Caco-2 (cell line): ENCODE results near the gene FAM124A. TPM values are rescaled to one million over a fixed set of nuclear protein-coding genes. Genes with fewer than 3 reads are reported as not detected.

Experiments used
- BruUV-seq: library from RNA; stranded (reverse); fragments of 400-500 nt; replicated peaks from 2 replicates; lab custom pipeline; 2021; lab: Mats Ljungman, UMichigan
- CTCF ChIA-PET: fragments of 300-600 bp; sonication (Branson Sonifier 250); formaldehyde crosslinking; loops from one replicate; lab custom pipeline; 2022; ENCODE audit warnings: antibody characterized with exemption; lab: Charles Lee
- POLR2A ChIA-PET: fragments of 300-600 bp; sonication (Branson Sonifier 250); formaldehyde crosslinking; loops from one replicate; lab custom pipeline; 2022; ENCODE audit warnings: antibody characterized with exemption; lab: Charles Lee
- DNase-seq, 2 experiments: peaks; one replicate each; pipeline versions ENCODE4 v3.0.0 to v3.0.0-alpha.2; 2020 to 2022
- H3K27me3 ChIP-seq: replicated peaks from 2 replicates; pipeline ENCODE4 v1.6.0; 2011; ENCODE audit warnings: low read length; ENCODE audit not compliant: control insufficient read depth, insufficient read depth
- H3K36me3 ChIP-seq: 2 replicates; pipeline ENCODE4 v1.5.1; 2011; ENCODE audit warnings: low read length; ENCODE audit not compliant: control insufficient read depth, insufficient read depth
- H3K4me1 ChIP-seq: fragments of 250-450 bp; sonication (Bioruptor Pico); 2 replicates; pipeline ENCODE4 v1.5.1; 2020; ENCODE audit warnings: mild to moderate bottlenecking
- H3K4me3 ChIP-seq: 2 replicates; pipeline ENCODE4 v1.5.1; 2011; ENCODE audit warnings: low read depth, mild to moderate bottlenecking, control low read depth, low read length
- H3K9me3 ChIP-seq: fragments of 250-450 bp; sonication (Bioruptor Pico); 2 replicates; pipeline ENCODE4 v1.5.1; 2020; ENCODE audit warnings: mild to moderate bottlenecking, moderate library complexity
- H3K27ac Mint-ChIP-seq: one replicate; pipeline ENCODE4 v1.8.0; 2022; ENCODE audit warnings: mixed read lengths; ENCODE audit not compliant: unreplicated experiment
- H3K27me3 Mint-ChIP-seq: one replicate; pipeline ENCODE4 v1.8.0; 2022; ENCODE audit warnings: mixed read lengths; ENCODE audit not compliant: insufficient read depth, unreplicated experiment
- H3K36me3 Mint-ChIP-seq: one replicate; pipeline ENCODE4 v1.8.0; 2022; ENCODE audit warnings: mild to moderate bottlenecking, mixed read lengths; ENCODE audit not compliant: insufficient read depth, unreplicated experiment
- H3K4me1 Mint-ChIP-seq: one replicate; pipeline ENCODE4 v1.8.0; 2022; ENCODE audit warnings: low read depth, mixed read lengths; ENCODE audit not compliant: unreplicated experiment
- H3K4me3 Mint-ChIP-seq: one replicate; pipeline ENCODE4 v1.8.0; 2022; ENCODE audit warnings: mild to moderate bottlenecking, moderate library complexity, mixed read lengths; ENCODE audit not compliant: unreplicated experiment
- H3K9me3 Mint-ChIP-seq: one replicate; pipeline ENCODE4 v1.8.0; 2022; ENCODE audit warnings: mixed read lengths; ENCODE audit not compliant: unreplicated experiment
- intact Hi-C: fragments of 100-400 bp; cut with micrococcal nuclease; formaldehyde crosslinking; loops from one replicate; pipeline ENCODE4 v1.10.0; 2022; ENCODE audit not compliant: unreplicated experiment
- total RNA-seq: library from RNA; stranded (reverse); gene quantifications from 2 replicates; pipeline ENCODE4 v1.2.3, GENCODE V29; 2022
- TF ChIP-seq, protein P1 (sequence below), 2 experiments: fragments of 200-600 bp in 1 of 2; IDR thresholded peaks; 1 replicate in 1 of 2; 2 replicates in 1 of 2; pipeline versions ENCODE4 v1.5.1 to v1.8.0; 2011 to 2022; ENCODE audit warnings: antibody characterized with exemption in 1 of 2, control low read depth in 1 of 2, inconsistent platforms in 1 of 2, low read depth in 1 of 2, low read length in 1 of 2, mild to moderate bottlenecking in 1 of 2, moderate library complexity in 1 of 2; ENCODE audit not compliant: insufficient read depth in 1 of 2, severe bottlenecking in 1 of 2, unreplicated experiment in 1 of 2

FAM124A gene
- total RNA-seq, 1 experiment from 2014 or later, result 0.52 TPM

DNA sequence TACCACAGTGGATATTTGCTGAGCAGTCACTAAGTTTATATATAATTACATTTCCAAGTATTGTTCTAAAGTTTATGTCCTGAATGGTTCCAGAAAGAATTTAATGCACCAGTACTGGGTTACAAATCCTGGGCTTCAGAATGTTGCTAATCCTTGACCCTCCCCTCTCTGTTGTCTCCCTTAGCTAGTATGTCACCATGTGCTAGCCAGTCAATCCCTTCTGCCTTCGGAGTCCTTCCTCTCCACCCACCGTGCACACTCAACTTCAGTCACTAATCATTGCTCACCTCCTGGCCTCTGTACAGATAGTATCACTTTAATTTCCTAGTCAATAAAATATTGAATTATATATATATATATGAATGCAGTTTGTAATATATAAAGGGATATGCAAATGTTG is 7.5 kb downstream of the FAM124A start:
- Mint-ChIP-seq H3K9me3 (no peaks in the 10 kb centered on the region), H3K27ac (no peak overlapping the region), H3K4me1 (no peaks in the 10 kb centered on the region), H3K36me3 (no peaks in the 10 kb centered on the region), H3K4me3 (no peak overlapping the region), H3K27me3 (peaks cover 36% of the 10 kb centered on the region)
- Histone ChIP-seq H3K9me3 (no peaks in the 10 kb centered on the region), H3K4me1 (no peaks in the 10 kb centered on the region), H3K27me3 (no peaks in the 10 kb centered on the region; the same call in 1 of the 2 replicates), H3K36me3 (peaks cover 1% of the 10 kb centered on the region; the same call in 1 of the 2 replicates), H3K4me3 (no peak overlapping the region)
- BruUV-seq, result no TSS peak
- intact Hi-C loops, result no loop called here
- TF ChIP-seq, protein P1, sequence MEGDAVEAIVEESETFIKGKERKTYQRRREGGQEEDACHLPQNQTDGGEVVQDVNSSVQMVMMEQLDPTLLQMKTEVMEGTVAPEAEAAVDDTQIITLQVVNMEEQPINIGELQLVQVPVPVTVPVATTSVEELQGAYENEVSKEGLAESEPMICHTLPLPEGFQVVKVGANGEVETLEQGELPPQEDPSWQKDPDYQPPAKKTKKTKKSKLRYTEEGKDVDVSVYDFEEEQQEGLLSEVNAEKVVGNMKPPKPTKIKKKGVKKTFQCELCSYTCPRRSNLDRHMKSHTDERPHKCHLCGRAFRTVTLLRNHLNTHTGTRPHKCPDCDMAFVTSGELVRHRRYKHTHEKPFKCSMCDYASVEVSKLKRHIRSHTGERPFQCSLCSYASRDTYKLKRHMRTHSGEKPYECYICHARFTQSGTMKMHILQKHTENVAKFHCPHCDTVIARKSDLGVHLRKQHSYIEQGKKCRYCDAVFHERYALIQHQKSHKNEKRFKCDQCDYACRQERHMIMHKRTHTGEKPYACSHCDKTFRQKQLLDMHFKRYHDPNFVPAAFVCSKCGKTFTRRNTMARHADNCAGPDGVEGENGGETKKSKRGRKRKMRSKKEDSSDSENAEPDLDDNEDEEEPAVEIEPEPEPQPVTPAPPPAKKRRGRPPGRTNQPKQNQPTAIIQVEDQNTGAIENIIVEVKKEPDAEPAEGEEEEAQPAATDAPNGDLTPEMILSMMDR (IDR thresholded peaks at IDR 0.05; ENCODE audit: insufficient read depth in 1 of 2, low read depth in 1 of 2, low read length in 1 of 2, severe bottlenecking in 1 of 2, unreplicated experiment in 1 of 2), result no peak
- DNase-seq, result no peak
- CTCF ChIA-PET, result no interaction called here
- POLR2A ChIA-PET, result no interaction called here

DNA sequence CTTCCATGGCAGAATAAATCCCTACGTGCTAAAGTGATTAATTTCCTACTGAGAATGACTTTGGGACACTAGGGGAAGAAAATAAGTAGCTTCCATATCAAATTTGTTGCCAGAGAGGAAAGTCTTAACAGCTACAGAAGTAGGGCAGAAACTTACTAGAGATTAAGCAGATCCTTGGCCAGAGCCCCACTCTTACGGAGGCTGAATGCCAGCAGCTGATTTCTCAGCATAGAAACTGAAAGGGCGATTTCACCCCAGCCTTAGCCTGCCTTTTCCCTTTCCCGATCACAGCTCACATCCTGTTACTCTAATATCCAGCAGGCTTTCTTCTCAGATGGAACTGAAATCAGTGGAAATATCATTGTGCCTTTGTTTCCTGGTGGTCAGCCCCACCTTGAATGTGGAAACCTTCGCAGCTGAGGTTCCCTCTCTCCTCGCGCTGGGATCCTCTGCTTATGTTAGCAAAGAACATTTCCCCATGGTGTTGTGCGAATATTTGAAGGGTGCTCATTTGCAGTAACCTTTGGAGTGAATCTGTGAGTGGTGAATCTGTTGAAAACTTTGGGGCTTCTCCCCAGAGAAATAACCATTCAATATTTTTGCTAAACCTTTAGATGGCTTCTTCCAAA is 8.4 kb downstream of the FAM124A start:
- Histone ChIP-seq H3K4me3 (no peak overlapping the region), H3K27me3 (no peaks in the 10 kb centered on the region; the same call in 1 of the 2 replicates), H3K9me3 (no peaks in the 10 kb centered on the region), H3K36me3 (peaks cover 1% of the 10 kb centered on the region; the same call in 1 of the 2 replicates), H3K4me1 (no peaks in the 10 kb centered on the region)
- no peaks in the 10 kb centered on the region for H3K4me1 Mint-ChIP-seq
- TF ChIP-seq, protein P1 (IDR thresholded peaks at IDR 0.05; ENCODE audit: insufficient read depth in 1 of 2, low read depth in 1 of 2, low read length in 1 of 2, severe bottlenecking in 1 of 2, unreplicated experiment in 1 of 2), result no peak
- DNase-seq, result no peak
- POLR2A ChIA-PET, result no interaction called here
- H3K27me3 Mint-ChIP-seq, result peaks cover 33% of the 10 kb centered on the region
- H3K9me3 Mint-ChIP-seq, result no peaks in the 10 kb centered on the region
- H3K36me3 Mint-ChIP-seq, result no peaks in the 10 kb centered on the region
- intact Hi-C loops, result no loop called here
- CTCF ChIA-PET, result no interaction called here
- no peak overlapping the region for H3K4me3 Mint-ChIP-seq
- no TSS peak for BruUV-seq
- no peak overlapping the region for H3K27ac Mint-ChIP-seq

DNA sequence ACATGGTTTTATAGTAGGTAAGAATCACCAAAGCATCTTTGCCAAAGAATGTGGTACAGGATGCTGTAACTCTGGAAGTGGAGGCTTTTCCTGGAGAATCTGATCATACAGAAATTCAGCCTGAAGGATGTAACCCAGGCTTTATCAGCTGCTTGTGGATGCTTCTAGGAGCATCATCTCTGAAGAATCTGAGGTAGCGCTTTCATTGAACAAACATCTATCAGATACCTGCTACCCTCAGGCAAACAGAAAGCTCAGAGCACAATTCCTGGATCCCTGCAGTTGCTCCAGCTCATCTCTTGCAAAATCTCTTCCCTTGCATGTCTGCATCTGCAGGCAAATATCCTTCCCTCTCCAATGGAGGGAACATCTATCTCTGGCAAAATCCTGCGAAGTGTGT is 9.3 kb downstream of the FAM124A start:
- TF ChIP-seq, protein P1 (IDR thresholded peaks at IDR 0.05; ENCODE audit: insufficient read depth in 1 of 2, low read depth in 1 of 2, low read length in 1 of 2, severe bottlenecking in 1 of 2, unreplicated experiment in 1 of 2), result no peak
- H3K4me1 Mint-ChIP-seq, result no peaks in the 10 kb centered on the region
- ChIA-PET CTCF (interaction anchor here (0.6 kb wide), 1 partner anchor 83 kb away, joined by 5 read pairs; no protein-coding TSS in a partner anchor), POLR2A (no interaction called here)
- H3K4me3 Mint-ChIP-seq, result no peak overlapping the region
- intact Hi-C loops, result no loop called here
- no peak for DNase-seq
- no peaks in the 10 kb centered on the region for H3K9me3 Mint-ChIP-seq
- no peaks in the 10 kb centered on the region; the same call in 1 of the 2 replicates for H3K27me3 ChIP-seq
- no peaks in the 10 kb centered on the region for H3K36me3 Mint-ChIP-seq
- peaks cover 28% of the 10 kb centered on the region for H3K27me3 Mint-ChIP-seq
- no peak overlapping the region for H3K4me3 ChIP-seq
- no peaks in the 10 kb centered on the region for H3K4me1 ChIP-seq
- no peak overlapping the region for H3K27ac Mint-ChIP-seq
- H3K36me3 ChIP-seq, result peaks cover 1% of the 10 kb centered on the region; the same call in 1 of the 2 replicates
- H3K9me3 ChIP-seq, result no peaks in the 10 kb centered on the region
- BruUV-seq, result no TSS peak
